GM19452 (cell line): ENCODE measurements around the gene CFAP299.

ENCODE experiments used
- ATAC-seq: cut with Tn5 transposase; IDR thresholded peaks from one replicate; pipeline ENCODE4 v1.9.1; 2021; ENCODE audit not compliant: unreplicated experiment

CFAP299 gene

GRCh38 chr4:80495865-80496264, 160.3 kb downstream of the CFAP299 start:
- no peak for ATAC-seq

DNA sequence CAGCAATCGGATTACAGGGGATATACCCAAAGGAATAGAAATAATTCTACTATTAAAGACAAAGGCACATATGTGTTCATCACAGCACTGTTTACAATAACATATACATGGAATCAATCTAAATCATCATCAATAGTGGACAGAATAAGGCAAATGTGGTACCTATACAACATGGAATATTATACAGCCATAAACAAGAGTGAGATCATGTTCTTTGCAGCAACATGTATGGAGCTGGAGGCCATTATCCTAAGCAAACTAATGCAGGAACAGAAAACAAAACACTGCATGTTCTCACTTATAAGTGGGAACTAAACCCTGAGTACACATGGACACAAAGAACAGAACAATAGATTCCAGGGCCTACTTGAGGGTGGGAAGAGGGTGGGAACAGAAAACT, 163.2 kb downstream of the CFAP299 start:
- no peak for ATAC-seq

GRCh38 chr4:80500613-80501012, 165.1 kb downstream of the CFAP299 start:
- no peak for ATAC-seq

- ATAC-seq: no peak
Measured at GRCh38 chr4:80507077-80507476, 171.5 kb downstream of the CFAP299 start.

- peak; percentile 84 for ATAC-seq
Measured at GRCh38 chr4:80507507-80507906, 172.0 kb downstream of the CFAP299 start.

GRCh38 chr4:80515496-80515895, 180.0 kb downstream of the CFAP299 start:
- ATAC-seq: no peak

DNA sequence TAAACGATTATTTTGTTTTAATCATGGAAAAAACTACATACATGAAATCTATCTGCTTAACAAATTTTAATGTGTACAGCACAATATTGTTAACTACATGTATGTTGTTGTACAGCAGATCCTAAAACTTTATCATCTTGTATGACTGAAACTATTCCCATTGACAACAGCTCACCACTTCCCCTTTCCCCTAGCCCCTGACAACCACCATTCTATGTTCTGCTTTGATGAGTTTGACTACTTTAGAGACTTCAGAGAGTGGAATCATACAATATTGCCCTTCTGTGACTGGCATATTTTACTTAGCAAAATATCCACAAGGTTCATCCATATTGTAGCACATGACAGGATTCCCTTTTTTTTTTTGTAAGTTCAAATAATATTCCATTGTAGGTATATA, 185.9 kb downstream of the CFAP299 start:
- no peak for ATAC-seq

DNA sequence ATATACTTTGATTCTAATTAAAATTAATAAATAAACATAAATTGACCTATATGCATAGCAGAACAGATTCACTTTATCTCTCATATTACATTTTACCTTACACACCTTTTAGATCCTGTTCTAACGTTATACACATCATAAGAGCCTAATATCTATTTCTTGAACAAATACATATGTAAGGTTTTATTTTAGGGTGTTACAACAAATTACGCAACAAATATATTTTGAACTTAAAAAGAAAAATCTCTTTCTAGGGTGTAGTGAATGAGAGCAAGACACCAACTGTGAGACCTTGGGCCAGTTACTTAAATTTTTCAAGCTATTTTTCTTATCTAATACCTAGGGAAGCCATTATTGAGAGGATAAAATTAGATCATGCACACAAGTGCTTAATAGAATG, 191.2 kb downstream of the CFAP299 start:
- ATAC-seq: no peak

- no peak for ATAC-seq
Measured at GRCh38 chr4:80529026-80529425, 193.5 kb downstream of the CFAP299 start.

DNA sequence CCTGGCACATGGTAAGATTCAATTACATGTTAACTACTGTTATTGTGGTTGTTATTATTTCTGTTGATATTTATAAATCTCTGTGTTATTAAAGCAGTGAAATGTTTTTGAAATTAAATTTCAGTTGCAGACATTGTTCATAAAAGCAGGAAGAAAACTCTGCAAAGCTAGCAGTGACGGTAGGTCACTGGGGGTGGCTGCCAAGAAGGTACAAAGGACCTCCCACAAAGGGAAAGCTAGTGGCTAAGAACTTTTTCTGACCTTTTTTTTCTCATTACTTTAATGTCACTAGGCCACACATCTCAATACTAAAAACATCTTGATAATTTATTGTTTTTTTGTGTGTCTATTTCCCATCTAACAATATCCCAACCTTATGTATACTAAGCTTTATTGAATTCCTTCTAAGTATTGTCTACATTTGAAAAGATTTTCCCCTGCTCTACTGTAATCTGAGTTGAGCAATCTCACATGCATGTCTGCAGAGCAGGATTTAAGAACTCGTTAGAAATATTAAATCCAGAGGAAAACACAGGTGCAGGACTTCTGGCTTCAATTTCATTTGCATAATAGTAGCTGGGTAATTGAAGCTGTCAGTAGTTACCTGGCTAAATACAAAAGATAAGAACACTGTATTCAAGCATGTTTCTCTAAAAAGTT, 197.3 kb downstream of the CFAP299 start:
- no peak for ATAC-seq

GRCh38 chr4:80535551-80535950, 200.0 kb downstream of the CFAP299 start:
- no peak for ATAC-seq

DNA sequence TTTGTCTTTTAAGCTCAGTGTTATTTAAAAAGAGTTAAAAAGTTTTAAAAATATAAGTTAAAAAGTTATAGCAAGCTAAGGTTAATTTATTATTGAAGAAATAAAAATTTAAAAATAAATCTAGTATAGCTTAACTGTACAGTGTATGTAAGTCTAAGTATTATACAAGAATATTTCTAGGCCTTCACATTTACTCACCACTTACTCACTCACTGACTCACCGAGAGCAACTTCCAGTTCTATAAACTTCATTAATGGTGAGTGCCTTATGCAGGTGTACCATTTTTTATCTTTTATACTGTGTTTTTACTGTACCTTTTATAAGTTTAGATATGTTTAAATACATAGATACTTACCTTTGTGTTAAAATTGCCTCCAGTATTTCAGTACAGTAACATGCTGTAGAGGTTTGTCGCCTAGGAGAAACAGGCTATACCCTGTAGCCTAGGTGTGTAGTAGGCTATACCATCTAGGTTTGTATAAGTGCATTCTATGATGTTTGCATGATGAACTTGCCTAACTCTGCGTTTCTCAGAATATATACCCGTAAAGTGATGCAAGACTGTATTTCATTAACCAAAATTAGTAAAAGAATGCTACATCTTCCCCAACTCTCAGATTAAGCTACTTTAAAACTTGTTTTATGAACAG, 202.9 kb downstream of the CFAP299 start:
- ATAC-seq: no peak

DNA sequence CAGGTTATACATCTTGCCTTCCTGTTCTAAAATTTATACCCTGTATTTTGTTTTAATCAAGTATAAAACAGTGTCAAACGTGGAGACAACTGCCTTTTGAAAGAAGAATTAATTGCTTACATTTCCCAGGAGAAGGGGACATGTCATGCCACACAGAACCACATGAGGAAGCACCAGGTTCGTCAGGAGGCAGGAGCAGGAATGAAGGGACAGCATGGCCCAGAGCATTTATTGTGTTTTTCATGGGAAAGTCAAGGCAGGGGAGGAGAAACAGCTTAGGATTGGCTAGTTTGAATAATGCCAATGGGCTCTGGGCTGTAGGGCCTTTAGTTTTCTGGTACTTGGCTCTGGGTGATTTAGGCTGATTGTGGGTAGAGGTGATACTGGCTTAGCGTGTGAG, 203.7 kb downstream of the CFAP299 start:
- ATAC-seq: no peak

GRCh38 chr4:80540349-80540748, 204.8 kb downstream of the CFAP299 start:
- no peak for ATAC-seq

DNA sequence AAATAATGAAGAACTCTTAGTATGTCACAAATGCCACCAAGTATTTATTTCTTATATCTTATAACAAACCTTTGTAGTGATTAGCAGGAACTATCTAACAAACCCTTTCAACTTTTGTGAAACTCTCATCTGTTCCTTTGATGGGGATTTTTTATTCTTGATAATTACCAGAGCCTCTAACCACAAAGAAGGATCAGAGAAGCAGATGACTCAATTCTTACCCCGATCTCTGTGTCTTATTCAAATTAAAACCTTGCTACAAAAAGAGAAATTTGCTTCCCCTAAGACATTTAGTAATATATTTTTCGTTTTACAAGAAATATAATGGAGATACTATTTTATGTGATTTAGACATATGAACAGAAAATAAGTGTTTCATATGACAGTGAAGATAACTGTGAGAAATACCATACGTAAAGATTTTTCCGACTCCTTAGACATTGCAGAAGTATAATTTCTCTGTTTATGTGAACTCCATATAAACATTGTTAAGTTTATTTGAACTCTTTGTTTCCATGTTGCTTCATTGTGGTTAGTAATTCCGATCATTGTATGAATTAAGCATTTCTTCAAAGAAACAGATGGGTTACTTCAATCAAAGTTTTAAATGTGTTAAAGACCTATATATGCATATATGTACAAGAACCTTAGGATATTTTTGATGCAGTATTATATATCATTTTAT, 205.4 kb downstream of the CFAP299 start:
- peak; percentile 95 for ATAC-seq

- no peak for ATAC-seq
Measured at GRCh38 chr4:80542747-80543146, 207.2 kb downstream of the CFAP299 start.

GRCh38 chr4:80560337-80560736, 224.8 kb downstream of the CFAP299 start:
- no peak for ATAC-seq

DNA sequence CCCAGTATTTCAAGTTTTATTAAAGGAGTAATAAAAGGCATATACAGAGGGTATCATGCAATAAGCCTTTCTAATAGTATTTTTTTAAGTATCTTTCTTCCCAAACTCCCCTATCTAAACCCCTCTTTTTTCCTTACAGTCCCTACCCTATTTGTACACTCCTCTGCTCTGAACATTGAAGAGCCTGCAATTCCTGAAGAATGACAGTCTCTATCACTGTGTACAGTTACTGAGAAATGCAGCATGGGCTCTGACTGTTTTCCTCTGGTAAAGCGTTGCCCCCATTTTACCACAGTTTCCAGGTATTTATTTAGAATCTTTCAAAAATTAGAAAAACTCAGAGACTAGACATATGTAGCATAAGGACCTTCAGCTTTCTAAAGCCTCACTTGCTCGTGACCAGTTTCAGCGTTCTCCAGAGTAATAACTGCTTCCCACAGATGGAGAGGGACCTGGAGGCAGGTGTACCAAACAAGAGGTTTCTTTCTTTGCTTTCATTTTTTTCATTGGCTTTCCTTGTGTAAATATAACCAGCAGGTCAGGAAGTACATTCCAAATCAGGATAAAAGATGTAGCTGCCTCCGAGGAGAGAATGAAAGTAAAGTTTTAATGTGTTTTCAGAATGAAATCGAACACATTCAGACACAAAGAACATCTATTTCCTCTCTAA, 230.8 kb downstream of the CFAP299 start:
- ATAC-seq: no peak

GRCh38 chr4:80568891-80569290, 233.4 kb downstream of the CFAP299 start:
- no peak for ATAC-seq

DNA sequence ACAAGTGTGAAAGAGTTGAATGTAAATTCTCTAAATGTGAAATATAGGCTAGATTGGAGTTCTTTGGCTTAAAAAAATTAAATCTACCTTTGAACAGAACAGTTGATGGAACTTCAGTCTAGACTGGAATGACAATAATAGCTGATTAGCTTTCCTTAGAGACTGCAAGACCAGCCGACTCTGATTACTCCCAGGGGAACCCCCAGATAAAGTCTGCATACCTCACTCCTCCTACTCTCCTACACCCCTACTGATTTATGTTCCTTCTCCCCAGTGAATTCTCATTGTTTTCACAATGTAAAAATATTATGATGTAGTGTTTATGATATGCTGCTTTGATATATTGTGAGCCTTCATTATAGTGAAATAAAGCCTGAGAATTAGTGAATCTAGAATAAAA, 241.3 kb downstream of the CFAP299 start:
- no peak for ATAC-seq

DNA sequence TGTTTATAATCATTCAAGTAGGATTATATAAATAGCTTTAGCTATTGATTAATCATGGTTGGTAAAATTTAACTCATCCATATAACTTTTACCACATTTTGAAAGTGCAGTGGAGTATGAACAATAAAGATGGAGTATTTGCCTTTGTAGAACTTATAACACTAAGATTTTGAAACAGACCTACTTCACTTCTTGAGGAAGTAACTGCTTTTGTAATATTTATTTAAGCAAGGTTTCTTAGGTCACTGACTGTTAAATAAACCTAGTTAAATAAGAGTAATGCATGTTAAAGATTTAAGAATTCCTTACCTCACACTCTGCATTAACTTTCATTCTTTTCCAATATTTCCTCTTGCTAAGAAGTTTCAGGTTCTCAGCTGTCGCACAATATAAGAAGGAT, 242.5 kb downstream of the CFAP299 start:
- no peak for ATAC-seq

DNA sequence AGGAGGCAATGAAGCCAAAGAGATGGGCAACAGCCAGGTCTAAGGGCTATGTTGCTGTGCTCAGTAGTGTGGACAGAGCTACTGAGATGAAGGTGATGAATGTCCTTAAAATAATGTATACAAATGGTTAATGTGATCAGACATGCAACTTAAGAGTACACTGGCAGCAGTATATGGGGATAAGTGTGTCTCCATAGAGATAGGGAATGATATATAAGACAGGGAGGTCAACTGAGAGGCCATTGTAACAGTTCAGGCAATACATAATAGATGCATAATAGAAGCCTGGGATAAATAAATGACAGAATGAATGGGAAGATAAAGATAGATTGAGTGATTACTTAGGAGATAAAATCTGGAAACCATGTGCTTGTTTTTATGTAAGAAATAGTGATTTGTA, 250.0 kb downstream of the CFAP299 start:
- ATAC-seq: no peak
